Bronchial epithelial cell (primary cell): ENCODE results near the gene PLPP4. TPM values are rescaled to one million over a fixed set of nuclear protein-coding genes. Genes with fewer than 3 reads are reported as not detected.

Experiments
- DNase-seq: peaks from one replicate; pipeline ENCODE4 v3.0.0-alpha.2; 2010; ENCODE audit warnings: low read depth
- FAIRE-seq: peaks from 2 replicates; lab custom pipeline; 2011; peaks lifted over from hg19 to GRCh38; lab: Jason Lieb, UNC
- H3K27me3 ChIP-seq: 2 replicates; pipeline ENCODE4 v1.5.1; 2011; ENCODE audit warnings: low read length; ENCODE audit not compliant: control insufficient read depth, insufficient read depth
- H3K36me3 ChIP-seq: 2 replicates; pipeline ENCODE4 v1.5.1; 2011; ENCODE audit warnings: low read length; ENCODE audit not compliant: control insufficient read depth, insufficient read depth
- H3K4me3 ChIP-seq: 2 replicates; pipeline ENCODE4 v1.5.1; 2011; ENCODE audit warnings: mild to moderate bottlenecking, low read depth, low read length, control low read depth
- CTCF ChIP-seq: IDR thresholded peaks from 2 replicates; pipeline ENCODE4 v1.5.1; 2011; ENCODE audit warnings: mild to moderate bottlenecking, moderate library complexity, low read length, control low read depth, inconsistent platforms; ENCODE audit not compliant: insufficient read depth, severe bottlenecking
- total RNA-seq: library from RNA; depleted of rRNA; stranded (reverse); fragments of >200 nt; gene quantifications from 2 replicates; pipeline ENCODE4 v1.2.1, GENCODE V29; 2014

Gene PLPP4
- total RNA-seq, 1 donor from 2014 or later, result 0.26 TPM

GRCh38 chr10:120457431-120458172 lies 575 bp downstream of the PLPP4 start:
- DNase-seq, result no peak
- Histone ChIP-seq H3K4me3 (peak overlapping the region; percentile 27), H3K27me3 (peaks cover 26% of the 10 kb centered on the region), H3K36me3 (no peaks in the 10 kb centered on the region)
- TF ChIP-seq CTCF, result no peak
- no peak for FAIRE-seq

DNA sequence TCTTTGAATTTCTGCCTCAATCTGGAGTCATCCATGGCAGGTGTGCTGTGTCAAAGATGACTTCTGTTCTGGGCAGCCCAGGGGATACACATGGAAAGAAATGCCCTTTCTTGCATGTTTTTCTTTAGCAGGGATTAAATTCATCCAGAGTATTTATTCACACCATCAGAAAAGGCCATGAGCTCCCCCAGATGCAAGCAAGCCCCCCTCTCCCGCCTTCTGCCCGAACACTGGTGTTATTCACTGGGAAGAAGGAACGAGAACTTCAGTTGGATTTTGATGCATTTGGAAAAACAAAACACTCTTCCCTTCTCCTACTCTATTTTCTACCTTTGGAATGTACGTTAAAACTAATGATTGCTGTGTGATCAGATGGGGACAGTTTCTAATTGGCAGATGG lies 1.4 kb downstream of the PLPP4 start:
- no peak for DNase-seq
- FAIRE-seq, result no peak
- H3K27me3 ChIP-seq, result peaks cover 24% of the 10 kb centered on the region
- no peaks in the 10 kb centered on the region for H3K36me3 ChIP-seq
- no peak overlapping the region for H3K4me3 ChIP-seq
- no peak for TF ChIP-seq CTCF

- FAIRE-seq (no peak), DNase-seq (no peak)
- peaks cover 24% of the 10 kb centered on the region for H3K27me3 ChIP-seq
- no peaks in the 10 kb centered on the region for H3K36me3 ChIP-seq
- no peak for TF ChIP-seq CTCF
- no peak overlapping the region for H3K4me3 ChIP-seq
Observed at GRCh38 chr10:120459185-120459584, 2.2 kb downstream of the PLPP4 start.

DNA sequence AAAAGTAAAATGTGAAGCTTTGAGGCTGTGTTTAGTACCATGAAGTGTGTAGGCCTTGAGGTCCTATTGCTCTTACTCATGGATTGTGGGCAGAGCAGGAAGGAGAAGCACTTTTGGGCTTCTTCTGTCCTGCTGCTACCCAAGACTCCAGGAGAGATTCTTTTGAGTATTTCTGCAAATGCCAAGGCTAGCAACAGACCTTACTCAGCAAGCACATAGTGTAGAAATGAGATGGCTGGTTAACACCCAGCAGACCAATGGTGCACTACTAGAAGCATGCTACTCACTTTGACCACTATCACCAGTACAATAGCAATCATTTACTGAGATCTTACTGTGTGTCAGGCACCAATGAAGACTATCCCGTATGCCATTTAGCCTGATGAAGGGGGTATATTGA lies 3.2 kb downstream of the PLPP4 start:
- no peak for TF ChIP-seq CTCF
- Histone ChIP-seq H3K36me3 (no peaks in the 10 kb centered on the region), H3K4me3 (no peak overlapping the region), H3K27me3 (peaks cover 21% of the 10 kb centered on the region)
- DNase-seq (no peak), FAIRE-seq (no peak)

DNA sequence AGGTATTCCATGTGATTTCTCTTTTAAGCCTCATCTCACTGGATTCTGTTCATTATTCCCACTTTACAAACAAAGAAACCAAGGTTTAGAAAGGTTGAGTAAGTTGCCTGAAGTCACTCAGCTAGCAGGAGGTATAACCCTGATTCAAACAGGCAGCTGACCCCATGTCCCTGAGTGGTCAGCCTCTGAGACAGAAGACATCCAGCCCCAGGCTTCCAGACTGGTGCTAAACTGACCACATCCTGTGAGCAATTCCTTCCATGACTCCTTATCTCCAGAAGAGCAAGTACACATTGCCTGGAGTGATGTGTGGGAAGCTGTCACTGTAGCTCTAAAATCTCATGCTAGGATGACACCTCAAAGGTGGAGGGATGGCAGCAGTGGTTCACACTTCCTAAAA lies 3.7 kb downstream of the PLPP4 start:
- no peak overlapping the region for H3K4me3 ChIP-seq
- H3K27me3 ChIP-seq, result peaks cover 19% of the 10 kb centered on the region
- DNase-seq (peak; percentile 67), FAIRE-seq (no peak)
- H3K36me3 ChIP-seq, result no peaks in the 10 kb centered on the region
- TF ChIP-seq CTCF, result no peak
